H9 (cell line): ENCODE data around the gene ACP1. TPM values are rescaled to one million over a fixed set of nuclear protein-coding genes. Genes with fewer than 3 reads are reported as not detected.
A peak's percentile ranks its signal among the peaks of the same experiment; 100 is the strongest.

ENCODE experiments used
- DNase-seq: peaks from one replicate; pipeline ENCODE4 v3.0.0-alpha.2; 2017
- H2AFZ ChIP-seq: one replicate; pipeline ENCODE4 v1.6.1; 2013; ENCODE audit warnings: mild to moderate bottlenecking, low read length, control low read depth, moderate library complexity
- H2AK5ac ChIP-seq: 2 replicates; pipeline ENCODE4 v1.6.1; 2013; ENCODE audit warnings: low read length, control low read depth, mixed read lengths; ENCODE audit not compliant: insufficient read length
- H2BK120ac ChIP-seq: one replicate; pipeline ENCODE4 v1.6.1; 2013; ENCODE audit warnings: low read depth, mild to moderate bottlenecking, low read length, control low read depth, inconsistent platforms; ENCODE audit not compliant: poor library complexity, severe bottlenecking
- H2BK12ac ChIP-seq: 2 replicates; pipeline ENCODE4 v1.6.1; 2013; ENCODE audit warnings: low read length, control low read depth, mixed read lengths, low read depth; ENCODE audit not compliant: insufficient read length
- H2BK15ac ChIP-seq: 2 replicates; pipeline ENCODE4 v1.6.1; 2013; ENCODE audit warnings: low read depth, low read length, control low read depth
- H2BK20ac ChIP-seq: one replicate; pipeline ENCODE4 v1.6.1; 2013; ENCODE audit warnings: low read depth, mild to moderate bottlenecking, low read length, control low read depth, inconsistent platforms; ENCODE audit not compliant: poor library complexity, severe bottlenecking
- H2BK5ac ChIP-seq: 2 replicates; pipeline ENCODE4 v1.6.1; 2013; ENCODE audit warnings: low read length, control low read depth, mixed read lengths; ENCODE audit not compliant: insufficient read length
- H3K14ac ChIP-seq: 2 replicates; pipeline ENCODE4 v1.6.1; 2013; ENCODE audit warnings: low read length, control low read depth; ENCODE audit not compliant: insufficient read depth
- H3K18ac ChIP-seq: 2 replicates; pipeline ENCODE4 v1.6.1; 2013; ENCODE audit warnings: low read depth, mild to moderate bottlenecking, mixed read lengths, low read length, control low read depth; ENCODE audit not compliant: insufficient read length
- H3K23ac ChIP-seq: 2 replicates; pipeline ENCODE4 v1.6.1; 2013; ENCODE audit warnings: low read length, control low read depth, mixed read lengths, low read depth; ENCODE audit not compliant: insufficient read length
- H3K23me2 ChIP-seq: 2 replicates; pipeline ENCODE4 v1.6.1; 2013; ENCODE audit warnings: low read depth, mild to moderate bottlenecking, mixed read lengths, low read length, control low read depth; ENCODE audit not compliant: insufficient read length, poor library complexity, severe bottlenecking
- H3K27ac ChIP-seq: 2 replicates; pipeline ENCODE4 v1.5.1; 2013; ENCODE audit warnings: low read length, control low read depth, mixed read lengths, low read depth; ENCODE audit not compliant: insufficient read length
- H3K27me3 ChIP-seq: 2 replicates; pipeline ENCODE4 v1.6.1; 2013; ENCODE audit warnings: low read length, control low read depth, inconsistent platforms; ENCODE audit not compliant: insufficient read depth
- H3K4ac ChIP-seq: 2 replicates; pipeline ENCODE4 v1.6.1; 2013; ENCODE audit warnings: low read depth, mild to moderate bottlenecking, control low read depth, inconsistent platforms, low read length, moderate library complexity
- H3K4me1 ChIP-seq: 2 replicates; pipeline ENCODE4 v1.6.1; 2013; ENCODE audit warnings: low read length, control low read depth, inconsistent platforms; ENCODE audit not compliant: insufficient read depth
- H3K4me2 ChIP-seq: 2 replicates; pipeline ENCODE4 v1.6.1; 2013; ENCODE audit warnings: low read length, control low read depth, mixed read lengths; ENCODE audit not compliant: insufficient read length, insufficient read depth
- H3K56ac ChIP-seq: 2 replicates; pipeline ENCODE4 v1.6.1; 2013; ENCODE audit warnings: low read depth, mild to moderate bottlenecking, mixed read lengths, low read length, control low read depth; ENCODE audit not compliant: insufficient read length
- H3K79me1 ChIP-seq: 2 replicates; pipeline ENCODE4 v1.6.1; 2013; ENCODE audit warnings: low read depth, mild to moderate bottlenecking, moderate library complexity, low read length, control low read depth, inconsistent platforms; ENCODE audit not compliant: insufficient read depth, poor library complexity, severe bottlenecking
- H3K79me2 ChIP-seq: 2 replicates; pipeline ENCODE4 v1.6.1; 2013; ENCODE audit warnings: low read length, control low read depth, inconsistent platforms; ENCODE audit not compliant: insufficient read depth
- H3K9ac ChIP-seq: 2 replicates; pipeline ENCODE4 v1.6.1; 2013; ENCODE audit warnings: low read length, control low read depth, mixed read lengths; ENCODE audit not compliant: insufficient read length; ENCODE audit errors: extremely low read depth
- H3K9me3 ChIP-seq: one replicate; pipeline ENCODE4 v1.6.1; 2013; ENCODE audit warnings: low read depth, low read length, inconsistent platforms; ENCODE audit not compliant: control insufficient read depth
- H3T11ph ChIP-seq: one replicate; pipeline ENCODE4 v1.6.1; 2013; ENCODE audit warnings: mild to moderate bottlenecking, low read length, control low read depth, inconsistent platforms
- H4K20me1 ChIP-seq: one replicate; pipeline ENCODE4 v1.6.1; 2013; ENCODE audit not compliant: control insufficient read depth, insufficient read length, insufficient read depth
- H4K5ac ChIP-seq: 2 replicates; pipeline ENCODE4 v1.6.1; 2013; ENCODE audit warnings: low read depth, mild to moderate bottlenecking, mixed read lengths, low read length, control low read depth; ENCODE audit not compliant: insufficient read length
- H4K8ac ChIP-seq: replicated peaks from 2 replicates; pipeline ENCODE4 v1.6.1; 2013; ENCODE audit warnings: low read length, control low read depth, mixed read lengths, low read depth; ENCODE audit not compliant: insufficient read length
- H4K91ac ChIP-seq: 2 replicates; pipeline ENCODE4 v1.6.1; 2013; ENCODE audit warnings: low read depth, mild to moderate bottlenecking, moderate library complexity, mixed read lengths, low read length, control low read depth; ENCODE audit not compliant: insufficient read length
- H3K27ac Mint-ChIP-seq, 3 experiments: 2 replicates in 2 of 3; 3 replicates in 1 of 3; pipeline ENCODE4 v1.8.0; 2020 to 2021; ENCODE audit warnings: mixed read lengths in 3 of 3, mild to moderate bottlenecking in 1 of 3, moderate library complexity in 1 of 3
- H3K27me3 Mint-ChIP-seq: 2 replicates; pipeline ENCODE4 v1.8.0; 2021; ENCODE audit warnings: low read depth, mild to moderate bottlenecking, moderate library complexity, mixed read lengths
- H3K36me3 Mint-ChIP-seq, 3 experiments: 2 replicates in 2 of 3; 3 replicates in 1 of 3; pipeline ENCODE4 v1.8.0; 2020 to 2021; ENCODE audit warnings: low read depth in 3 of 3, mixed read lengths in 3 of 3; ENCODE audit not compliant: insufficient read depth in 1 of 3
- H3K4me1 Mint-ChIP-seq, 2 experiments: 2 replicates each; pipeline ENCODE4 v1.8.0; 2020; ENCODE audit warnings: mixed read lengths in 2 of 2
- H3K4me3 Mint-ChIP-seq, 2 experiments: 2 replicates in 1 of 2; 3 replicates in 1 of 2; pipeline ENCODE4 v1.8.0; 2020 to 2021; ENCODE audit warnings: mild to moderate bottlenecking in 2 of 2, mixed read lengths in 2 of 2, moderate library complexity in 1 of 2
- H3K9me3 Mint-ChIP-seq, 2 experiments: 2 replicates in 1 of 2; 3 replicates in 1 of 2; pipeline ENCODE4 v1.8.0; 2020; ENCODE audit warnings: mild to moderate bottlenecking in 2 of 2, mixed read lengths in 2 of 2, moderate library complexity in 1 of 2
- WGBS: extraction: QIAGEN DNeasy Blood & Tissue Kit; methylation state at CpG from one replicate; pipeline ENCODE4 v1.1.7; 2013; ENCODE audit warnings: missing lambda C conversion rate, low lambda C conversion rate, mixed read lengths; ENCODE audit not compliant: insufficient read length; ENCODE audit errors: extremely low coverage; 5-methylcytosine and 5-hydroxymethylcytosine counted together
- total RNA-seq: library from RNA; stranded (reverse); gene quantifications from 2 replicates; pipeline ENCODE4 v1.2.1, GENCODE V29; 2021
- TF ChIP-seq, protein P1 (sequence below): fragments of 200-600 bp; sonication (generic); conservative IDR thresholded peaks from 3 replicates; pipeline ENCODE4 v1.8.0; 2021; ENCODE audit warnings: antibody characterized with exemption, mild to moderate bottlenecking

ACP1 gene
- total RNA-seq, 1 experiment from 2014 or later = 143 TPM

DNA sequence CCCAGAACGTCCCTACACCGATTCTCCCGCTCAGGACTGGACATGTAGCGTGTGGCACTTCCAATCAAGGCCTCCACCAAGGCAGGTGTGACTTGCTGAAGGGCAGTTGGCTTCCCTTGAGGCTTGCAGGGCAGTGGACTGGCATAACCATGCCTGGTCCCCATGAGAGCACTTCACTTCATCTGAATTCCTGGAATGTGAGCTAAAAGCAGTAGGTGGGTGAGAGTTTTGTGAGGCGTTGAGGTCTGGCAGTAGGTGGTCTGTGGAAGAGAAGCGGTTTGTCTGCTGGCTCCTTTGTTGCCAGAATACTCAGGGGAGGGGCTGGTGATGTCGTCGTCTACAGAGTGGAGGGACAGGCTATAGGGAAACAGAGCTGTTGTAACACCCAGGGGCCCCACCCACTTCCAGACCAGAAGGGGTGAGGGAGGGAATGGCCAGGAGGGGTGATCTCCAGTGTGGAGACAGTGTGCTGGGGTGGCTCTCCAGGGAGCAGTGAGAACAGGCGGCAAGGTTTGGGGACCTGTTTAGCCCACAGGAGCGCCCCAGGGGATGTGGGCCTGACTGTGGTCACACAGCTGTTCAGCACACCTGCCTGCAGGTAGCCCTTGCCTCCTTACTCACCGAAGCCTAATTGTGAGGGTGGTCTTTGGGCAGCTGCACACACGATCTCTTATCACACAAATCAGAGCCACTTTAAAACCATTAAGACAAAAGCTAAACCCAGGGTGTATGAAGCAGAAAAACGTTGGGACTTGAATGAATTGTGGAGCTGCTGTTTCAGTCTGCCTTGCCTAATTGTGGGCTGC, 44.6 kb downstream of the ACP1 start:
- peaks cover 2% of the 10 kb centered on the region; the same call in 1 of the 2 replicates for H3K4me1 ChIP-seq
- no peak overlapping the region for H2BK5ac ChIP-seq
- Mint-ChIP-seq H3K4me3 (no peak overlapping the region; a peak in 2 of 5 replicates), H3K27ac (peak overlapping the region; percentile 73 to 97 (median 95)), H3K27me3 (no peaks in the 10 kb centered on the region; the same call in 1 of the 2 replicates), H3K9me3 (no peaks in the 10 kb centered on the region), H3K36me3 (no peaks in the 10 kb centered on the region; a peak in 1 of 7 replicates), H3K4me1 (peaks cover 21 to 32% of the 10 kb centered on the region in 2 experiments)
- no peak overlapping the region for H4K91ac ChIP-seq
- no peak overlapping the region for H3K4ac ChIP-seq
- TF ChIP-seq, protein P1, sequence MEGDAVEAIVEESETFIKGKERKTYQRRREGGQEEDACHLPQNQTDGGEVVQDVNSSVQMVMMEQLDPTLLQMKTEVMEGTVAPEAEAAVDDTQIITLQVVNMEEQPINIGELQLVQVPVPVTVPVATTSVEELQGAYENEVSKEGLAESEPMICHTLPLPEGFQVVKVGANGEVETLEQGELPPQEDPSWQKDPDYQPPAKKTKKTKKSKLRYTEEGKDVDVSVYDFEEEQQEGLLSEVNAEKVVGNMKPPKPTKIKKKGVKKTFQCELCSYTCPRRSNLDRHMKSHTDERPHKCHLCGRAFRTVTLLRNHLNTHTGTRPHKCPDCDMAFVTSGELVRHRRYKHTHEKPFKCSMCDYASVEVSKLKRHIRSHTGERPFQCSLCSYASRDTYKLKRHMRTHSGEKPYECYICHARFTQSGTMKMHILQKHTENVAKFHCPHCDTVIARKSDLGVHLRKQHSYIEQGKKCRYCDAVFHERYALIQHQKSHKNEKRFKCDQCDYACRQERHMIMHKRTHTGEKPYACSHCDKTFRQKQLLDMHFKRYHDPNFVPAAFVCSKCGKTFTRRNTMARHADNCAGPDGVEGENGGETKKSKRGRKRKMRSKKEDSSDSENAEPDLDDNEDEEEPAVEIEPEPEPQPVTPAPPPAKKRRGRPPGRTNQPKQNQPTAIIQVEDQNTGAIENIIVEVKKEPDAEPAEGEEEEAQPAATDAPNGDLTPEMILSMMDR = no peak
- no peak overlapping the region for H2BK120ac ChIP-seq
- no peak overlapping the region for H2AFZ ChIP-seq
- H4K8ac ChIP-seq = no peak overlapping the region
- H3K27ac ChIP-seq = no peak overlapping the region
- H2BK15ac ChIP-seq = no peak overlapping the region
- H3T11ph ChIP-seq = no peak overlapping the region
- no peaks in the 10 kb centered on the region for H3K79me2 ChIP-seq
- H2BK20ac ChIP-seq = no peak overlapping the region
- no peak overlapping the region for H2BK12ac ChIP-seq
- H3K14ac ChIP-seq = peak overlapping the region; percentile 9
- H3K18ac ChIP-seq = peak overlapping the region; percentile 15
- no peaks in the 10 kb centered on the region for H3K9me3 ChIP-seq
- H3K56ac ChIP-seq = no peak overlapping the region
- H3K23me2 ChIP-seq = no peaks in the 10 kb centered on the region
- no peaks in the 10 kb centered on the region for H3K79me1 ChIP-seq
- DNase-seq = peak; percentile 89
- no peaks in the 10 kb centered on the region for H3K27me3 ChIP-seq
- no peak overlapping the region for H3K23ac ChIP-seq
- H3K4me2 ChIP-seq = no peak overlapping the region
- no peak overlapping the region for H2AK5ac ChIP-seq
- H4K20me1 ChIP-seq = no peaks in the 10 kb centered on the region
- H3K9ac ChIP-seq = no peak overlapping the region
- H4K5ac ChIP-seq = no peak overlapping the region
- whole genome bisulfite sequencing = no CpG with 5 or more reads among the region's 13 CpGs
